ENCODE results near the gene BAHCC1. TPM values are rescaled to one million over a fixed set of nuclear protein-coding genes. Genes with fewer than 3 reads are reported as not detected.
A peak's percentile ranks its signal among the peaks of the same experiment; 100 is the strongest.

Gene BAHCC1
- total and polyA plus RNA-seq, 9 of the 15 experiments (the other 6 are each of a cell fraction or from before 2014, with no cell fraction given) = 0.14 to 26.9 (median 5.0) TPM

- TF ChIP-seq HNRNPLL (IDR thresholded peaks at IDR 0.05; ENCODE audit: low read depth, low read length, poor library complexity, severe bottlenecking) (no peak), SMARCB1 (IDR thresholded peaks at IDR 0.05; ENCODE audit: insufficient read length, low read depth) (no peak), JUND (IDR thresholded peaks at IDR 0.05; ENCODE audit: borderline replicate concordance, low read depth, low read length) (0 out of 2 replicates have a peak, but pooled peaks have one; percentile 8), JUND (tag; IDR thresholded peaks at IDR 0.05; ENCODE audit: borderline replicate concordance, low read depth, low read length) (peak; percentile 22; the same call in 1 of the 3 replicates), NCOA6 (IDR thresholded peaks at IDR 0.05) (no peak), BRF2 (IDR thresholded peaks at IDR 0.05; ENCODE audit: borderline replicate concordance, insufficient read depth, insufficient read length) (no peak), E2F8 (IDR thresholded peaks at IDR 0.05; ENCODE audit: low read depth, partially characterized antibody) (no peak), SREBF1 (IDR thresholded peaks at IDR 0.05; ENCODE audit: borderline replicate concordance, low read depth, low read length) (no peak), AFF1 (IDR thresholded peaks at IDR 0.05; ENCODE audit: low read depth in 1 of 2, partially characterized antibody in 2 of 2) (peak in 1 of 2 experiments; percentile 70), ZNF707 (CRISPR knock-in tag; conservative IDR thresholded peaks at IDR 0.05) (no peak), RCOR1 (IDR thresholded peaks at IDR 0.05; ENCODE audit: borderline replicate concordance in 1 of 2, low read depth in 2 of 2, low read length in 2 of 2) (no peak), THRB (CRISPR knock-in tag; conservative IDR thresholded peaks at IDR 0.05) (peak; percentile 73; the same call in 1 of the 2 replicates), CREM (IDR thresholded peaks at IDR 0.05; ENCODE audit: low read depth) (peak; percentile 52), MLLT1 (IDR thresholded peaks at IDR 0.05) (peak; percentile 62 to 91; a peak in 2 of 4 replicates), GABPB2 (CRISPR knock-in tag; conservative IDR thresholded peaks at IDR 0.05) (no peak), SMARCC2 (IDR thresholded peaks at IDR 0.05; ENCODE audit: low read depth) (no peak)
Measured at GRCh38 chr17:81398832-81399411, 3.7 kb downstream of the BAHCC1 start (continued).
